Kidney (tissue), 14 donors: ENCODE data around the gene PDIK1L. TPM values are rescaled to one million over a fixed set of nuclear protein-coding genes. Genes with fewer than 3 reads are reported as not detected.
"Not testable (repeated sequence)": the region's sequence is repeated elsewhere in the genome, so short reads cannot be mapped to it uniquely, and the experiment has no call there.

Experiments
- DNase-seq, 5 donors: peaks; one replicate each; pipeline ENCODE4 v3.0.0-alpha.2; 2013 to 2020
- FAIRE-seq: peaks from 2 replicates; lab custom pipeline; 2012; peaks lifted over from hg19 to GRCh38; lab: Jason Lieb, UNC
- H3K27ac ChIP-seq, 2 donors: one replicate each; pipeline ENCODE4 v1.7.0; 2013; ENCODE audit warnings: low read depth in 2 of 2, low read length in 2 of 2, inconsistent platforms in 1 of 2
- H3K27me3 ChIP-seq: one replicate; pipeline ENCODE4 v1.7.1; 2013; ENCODE audit warnings: low read length, inconsistent platforms; ENCODE audit not compliant: control insufficient read depth, insufficient read depth
- H3K36me3 ChIP-seq, 3 donors: one replicate each; pipeline versions ENCODE4 v1.7.0 to v1.7.1; 2013; ENCODE audit warnings: low read length in 3 of 3, control low read depth in 1 of 3, inconsistent platforms in 1 of 3; ENCODE audit not compliant: insufficient read depth in 3 of 3, control insufficient read depth in 2 of 3
- H3K4me1 ChIP-seq, 3 donors: one replicate each; pipeline versions ENCODE4 v1.7.0 to v1.7.1; 2013; ENCODE audit warnings: low read length in 3 of 3, inconsistent platforms in 1 of 3, low read depth in 1 of 3; ENCODE audit not compliant: control insufficient read depth in 2 of 3, insufficient read depth in 2 of 3
- H3K4me3 ChIP-seq, 3 donors: one replicate each; pipeline versions ENCODE4 v1.7.0 to v1.8.1; 2013; ENCODE audit warnings: low read length in 3 of 3, control low read depth in 1 of 3, inconsistent platforms in 1 of 3
- H3K9ac ChIP-seq, 3 donors: one replicate each; pipeline versions ENCODE4 v1.7.0 to v1.7.1; 2013; ENCODE audit warnings: low read length in 3 of 3, control low read depth in 1 of 3, inconsistent platforms in 1 of 3
- H3K9me3 ChIP-seq, 3 donors: one replicate each; pipeline versions ENCODE4 v1.7.0 to v1.7.1; 2013; ENCODE audit warnings: low read length in 3 of 3, control low read depth in 1 of 3, inconsistent platforms in 1 of 3; ENCODE audit not compliant: control insufficient read depth in 2 of 3, insufficient read depth in 1 of 3
- CTCF ChIP-seq: IDR thresholded peaks from 3 replicates; pipeline ENCODE4 v1.5.1; 2012; ENCODE audit warnings: mild to moderate bottlenecking, moderate library complexity, borderline replicate concordance; ENCODE audit not compliant: insufficient read depth; ENCODE audit errors: extremely low read depth
- intact Hi-C: fragments of 100-400 bp; cut with DNase I; formaldehyde crosslinking; loops from one replicate; pipeline ENCODE4 v1.11.1; 2022
- polyA plus RNA-seq: library from polyadenylated mRNA; stranded (reverse); fragments of 350-450 nt; fragmentation: Illumina TruSeq; extraction: RNeasy Lipid Tissue Mini Kit (QIAGEN cat#74804); gene quantifications from one replicate; pipeline ENCODE4 v1.2.3, GENCODE V29; 2014; ENCODE audit warnings: low read depth, low replicate concordance; ENCODE audit not compliant: insufficient read depth
- total RNA-seq: library from RNA; stranded (reverse); fragmentation: NEBNext Ultra II Directional; extraction: Animal tissue kit (Norgen Biotek cat#: 25700); gene quantifications from one replicate; pipeline ENCODE4 v1.2.1, GENCODE V29; 2021
- donor health status: control.
- donor health status: control.
- donor health status: control.
- donor health status: control.
- donor health status: control.
- donor health status: DM: yes; HTN: yes; CAD: no.
- donor health status: Normal renal cell carcinoma (clear cell type).

PDIK1L gene
- total and polyA plus RNA-seq, 2 donors from 2014 or later: 3.7 to 13.9 TPM

GRCh38 chr1:26102119-26102518 lies 9.5 kb upstream of the PDIK1L start:
- Histone ChIP-seq H3K9me3 (no peaks in the 10 kb centered on the region), H3K27ac (no peak overlapping the region), H3K36me3 (no peaks in the 10 kb centered on the region), H3K27me3 (no peaks in the 10 kb centered on the region), H3K4me1 (no peaks in the 10 kb centered on the region), H3K9ac (no peak overlapping the region), H3K4me3 (no peak overlapping the region)
- intact Hi-C loops: loop anchor here (10.0 kb wide), 1 partner anchor 53 kb away; the partner anchor contains the start of gene FAM110D
- DNase-seq (no peak), FAIRE-seq (no peak)
- TF ChIP-seq CTCF: no peak

GRCh38 chr1:26102526-26102925 lies 9.1 kb upstream of the PDIK1L start:
- TF ChIP-seq CTCF: no peak
- Histone ChIP-seq H3K27ac (no peak overlapping the region), H3K9me3 (no peaks in the 10 kb centered on the region), H3K27me3 (no peaks in the 10 kb centered on the region), H3K4me3 (no peak overlapping the region), H3K4me1 (no peaks in the 10 kb centered on the region), H3K36me3 (no peaks in the 10 kb centered on the region), H3K9ac (no peak overlapping the region)
- DNase-seq (no peak), FAIRE-seq (no peak)
- intact Hi-C loops: loop anchor here (10.0 kb wide), 1 partner anchor 52 kb away; the partner anchor contains the start of gene FAM110D

- H3K27me3 ChIP-seq, H3K9ac ChIP-seq, H3K9me3 ChIP-seq, FAIRE-seq, DNase-seq, H3K4me1 ChIP-seq, H3K4me3 ChIP-seq, H3K36me3 ChIP-seq, H3K27ac ChIP-seq: not testable (repeated sequence)
- intact Hi-C loops: loop anchor here (10.0 kb wide), 1 partner anchor 50 kb away; the partner anchor contains the start of gene FAM110D
These were observed 6.4 kb upstream of the PDIK1L start for GRCh38 chr1:26105226-26105548.

- no peak for TF ChIP-seq CTCF
- Histone ChIP-seq H3K4me1 (peaks cover 4 to 7% (median 5%) of the 10 kb centered on the region in 3 donors), H3K9me3 (no peaks in the 10 kb centered on the region), H3K4me3 (no peak overlapping the region), H3K27me3 (no peaks in the 10 kb centered on the region), H3K27ac (no peak overlapping the region), H3K36me3 (peaks cover 0 to 4% (median 3%) of the 10 kb centered on the region in 3 donors), H3K9ac (no peak overlapping the region)
- no peak for DNase-seq
- intact Hi-C loops: loop anchor here (10.0 kb wide), 1 partner anchor 45 kb away; the partner anchor contains the start of gene FAM110D
- FAIRE-seq: no peak
These were observed 2.1 kb upstream of the PDIK1L start for GRCh38 chr1:26109229-26110164.
